Measurements from ENCODE around the gene NDST4.

Gene NDST4

GRCh38 chr4:115113506-115114106 is at the start of gene NDST4:
Gene NDST4, minus strand, starts transcription at chr4:115113620. Its CDS starts 36,584 bp downstream, at chr4:115077036.
- no peak for ATAC-seq (ENCODE audit: low read depth)
- Mint-ChIP-seq H3K27me3 (peaks cover 2% of the 10 kb centered on the region), H3K9me3 (peaks cover 1% of the 10 kb centered on the region), H3K27ac (no peak within 1 kb of the TSS), H3K4me3 (no peak within 1 kb of the TSS), H3K4me1 (no peaks in the 10 kb centered on the region), H3K36me3 (no peaks in the 10 kb centered on the region)
- DNase-seq (ENCODE audit: low spot score in 2 of 2), result no peak

- DNase-seq (ENCODE audit: low spot score in 2 of 2), result no peak
- H3K27ac Mint-ChIP-seq, result no peak overlapping the region
- no peak overlapping the region for H3K4me3 Mint-ChIP-seq
- H3K27me3 Mint-ChIP-seq, result no peaks in the 10 kb centered on the region
- H3K9me3 Mint-ChIP-seq, result peaks cover 1% of the 10 kb centered on the region
- H3K4me1 Mint-ChIP-seq, result no peaks in the 10 kb centered on the region
- no peaks in the 10 kb centered on the region for H3K36me3 Mint-ChIP-seq
- no peak for ATAC-seq (ENCODE audit: low read depth)
These were observed 45.7 kb upstream of the NDST4 start for GRCh38 chr4:115159141-115159540.

- H3K4me3 Mint-ChIP-seq, result no peak overlapping the region
- no peaks in the 10 kb centered on the region for H3K36me3 Mint-ChIP-seq
- H3K27ac Mint-ChIP-seq, result no peak overlapping the region
- peaks cover 1% of the 10 kb centered on the region for H3K9me3 Mint-ChIP-seq
- H3K4me1 Mint-ChIP-seq, result no peaks in the 10 kb centered on the region
- DNase-seq (ENCODE audit: low spot score in 2 of 2), result no peak
- ATAC-seq (ENCODE audit: low read depth), result no peak
- H3K27me3 Mint-ChIP-seq, result no peaks in the 10 kb centered on the region
These were observed 44.9 kb upstream of the NDST4 start for GRCh38 chr4:115158296-115158695.

- peaks cover 1% of the 10 kb centered on the region for H3K9me3 Mint-ChIP-seq
- no peak overlapping the region for H3K27ac Mint-ChIP-seq
- no peak overlapping the region for H3K4me3 Mint-ChIP-seq
- no peaks in the 10 kb centered on the region for H3K36me3 Mint-ChIP-seq
- no peak for ATAC-seq (ENCODE audit: low read depth)
- no peaks in the 10 kb centered on the region for H3K4me1 Mint-ChIP-seq
- no peak for DNase-seq (ENCODE audit: low spot score in 2 of 2)
- no peaks in the 10 kb centered on the region for H3K27me3 Mint-ChIP-seq
These were observed 41.4 kb upstream of the NDST4 start for GRCh38 chr4:115154826-115155225.

GRCh38 chr4:115152965-115153364 is 39.5 kb upstream of the NDST4 start:
- ATAC-seq (ENCODE audit: low read depth), result no peak
- peaks cover 4% of the 10 kb centered on the region for H3K9me3 Mint-ChIP-seq
- H3K4me3 Mint-ChIP-seq, result no peak overlapping the region
- no peaks in the 10 kb centered on the region for H3K27me3 Mint-ChIP-seq
- no peak overlapping the region for H3K27ac Mint-ChIP-seq
- DNase-seq (ENCODE audit: low spot score in 2 of 2), result no peak
- H3K4me1 Mint-ChIP-seq, result no peaks in the 10 kb centered on the region
- no peaks in the 10 kb centered on the region for H3K36me3 Mint-ChIP-seq

- Mint-ChIP-seq H3K4me3 (no peak overlapping the region), H3K36me3 (no peaks in the 10 kb centered on the region), H3K27me3 (no peaks in the 10 kb centered on the region), H3K4me1 (no peaks in the 10 kb centered on the region), H3K9me3 (peaks cover 3% of the 10 kb centered on the region), H3K27ac (no peak overlapping the region)
- DNase-seq (ENCODE audit: low spot score in 2 of 2) (no peak), ATAC-seq (ENCODE audit: low read depth) (no peak)
These were observed 38.7 kb upstream of the NDST4 start for GRCh38 chr4:115152081-115152480.

GRCh38 chr4:115149106-115149505 is 35.7 kb upstream of the NDST4 start:
- H3K27ac Mint-ChIP-seq, result no peak overlapping the region
- no peak overlapping the region for H3K4me3 Mint-ChIP-seq
- H3K36me3 Mint-ChIP-seq, result no peaks in the 10 kb centered on the region
- ATAC-seq (ENCODE audit: low read depth) (no peak), DNase-seq (ENCODE audit: low spot score in 2 of 2) (no peak)
- no peaks in the 10 kb centered on the region for H3K27me3 Mint-ChIP-seq
- H3K4me1 Mint-ChIP-seq, result no peaks in the 10 kb centered on the region
- peaks cover 3% of the 10 kb centered on the region for H3K9me3 Mint-ChIP-seq

- Mint-ChIP-seq H3K27ac (no peak overlapping the region), H3K4me1 (no peaks in the 10 kb centered on the region), H3K4me3 (no peak overlapping the region), H3K9me3 (peaks cover 4% of the 10 kb centered on the region), H3K27me3 (no peaks in the 10 kb centered on the region), H3K36me3 (no peaks in the 10 kb centered on the region)
- DNase-seq (ENCODE audit: low spot score in 2 of 2) (no peak), ATAC-seq (ENCODE audit: low read depth) (no peak)
These were observed 32.2 kb upstream of the NDST4 start for GRCh38 chr4:115145393-115146160.

GRCh38 chr4:115128037-115128436 is 14.6 kb upstream of the NDST4 start:
- peaks cover 2% of the 10 kb centered on the region for H3K9me3 Mint-ChIP-seq
- H3K4me1 Mint-ChIP-seq, result no peaks in the 10 kb centered on the region
- ATAC-seq (ENCODE audit: low read depth) (no peak), DNase-seq (ENCODE audit: low spot score in 2 of 2) (no peak)
- no peak overlapping the region for H3K27ac Mint-ChIP-seq
- no peaks in the 10 kb centered on the region for H3K27me3 Mint-ChIP-seq
- no peaks in the 10 kb centered on the region for H3K36me3 Mint-ChIP-seq
- H3K4me3 Mint-ChIP-seq, result no peak overlapping the region

GRCh38 chr4:115126491-115126890 is 13.1 kb upstream of the NDST4 start:
- Mint-ChIP-seq H3K36me3 (no peaks in the 10 kb centered on the region), H3K27me3 (no peaks in the 10 kb centered on the region), H3K4me3 (no peak overlapping the region), H3K27ac (no peak overlapping the region), H3K9me3 (peaks cover 2% of the 10 kb centered on the region), H3K4me1 (no peaks in the 10 kb centered on the region)
- DNase-seq (ENCODE audit: low spot score in 2 of 2) (no peak), ATAC-seq (ENCODE audit: low read depth) (no peak)

GRCh38 chr4:115121351-115122043 is 8.1 kb upstream of the NDST4 start:
- ATAC-seq (ENCODE audit: low read depth) (no peak), DNase-seq (ENCODE audit: low spot score in 2 of 2) (no peak)
- H3K4me3 Mint-ChIP-seq, result no peak overlapping the region
- H3K27me3 Mint-ChIP-seq, result no peaks in the 10 kb centered on the region
- H3K9me3 Mint-ChIP-seq, result peaks cover 3% of the 10 kb centered on the region
- no peak overlapping the region for H3K27ac Mint-ChIP-seq
- no peaks in the 10 kb centered on the region for H3K36me3 Mint-ChIP-seq
- H3K4me1 Mint-ChIP-seq, result no peaks in the 10 kb centered on the region

GRCh38 chr4:115119804-115120352 is 6.5 kb upstream of the NDST4 start:
- no peaks in the 10 kb centered on the region for H3K27me3 Mint-ChIP-seq
- no peak overlapping the region for H3K27ac Mint-ChIP-seq
- H3K4me3 Mint-ChIP-seq, result no peak overlapping the region
- DNase-seq (ENCODE audit: low spot score in 2 of 2) (no peak), ATAC-seq (ENCODE audit: low read depth) (no peak)
- no peaks in the 10 kb centered on the region for H3K4me1 Mint-ChIP-seq
- H3K9me3 Mint-ChIP-seq, result peaks cover 1% of the 10 kb centered on the region
- no peaks in the 10 kb centered on the region for H3K36me3 Mint-ChIP-seq

- no peak overlapping the region for H3K27ac Mint-ChIP-seq
- DNase-seq (ENCODE audit: low spot score in 2 of 2) (no peak), ATAC-seq (ENCODE audit: low read depth) (no peak)
- H3K9me3 Mint-ChIP-seq, result peaks cover 1% of the 10 kb centered on the region
- H3K4me1 Mint-ChIP-seq, result no peaks in the 10 kb centered on the region
- H3K4me3 Mint-ChIP-seq, result no peak overlapping the region
- H3K36me3 Mint-ChIP-seq, result no peaks in the 10 kb centered on the region
- H3K27me3 Mint-ChIP-seq, result no peaks in the 10 kb centered on the region
These were observed 4.2 kb upstream of the NDST4 start for GRCh38 chr4:115117651-115118050.
